ENCODE data around the gene FBN2.

The FBN2 gene

DNA sequence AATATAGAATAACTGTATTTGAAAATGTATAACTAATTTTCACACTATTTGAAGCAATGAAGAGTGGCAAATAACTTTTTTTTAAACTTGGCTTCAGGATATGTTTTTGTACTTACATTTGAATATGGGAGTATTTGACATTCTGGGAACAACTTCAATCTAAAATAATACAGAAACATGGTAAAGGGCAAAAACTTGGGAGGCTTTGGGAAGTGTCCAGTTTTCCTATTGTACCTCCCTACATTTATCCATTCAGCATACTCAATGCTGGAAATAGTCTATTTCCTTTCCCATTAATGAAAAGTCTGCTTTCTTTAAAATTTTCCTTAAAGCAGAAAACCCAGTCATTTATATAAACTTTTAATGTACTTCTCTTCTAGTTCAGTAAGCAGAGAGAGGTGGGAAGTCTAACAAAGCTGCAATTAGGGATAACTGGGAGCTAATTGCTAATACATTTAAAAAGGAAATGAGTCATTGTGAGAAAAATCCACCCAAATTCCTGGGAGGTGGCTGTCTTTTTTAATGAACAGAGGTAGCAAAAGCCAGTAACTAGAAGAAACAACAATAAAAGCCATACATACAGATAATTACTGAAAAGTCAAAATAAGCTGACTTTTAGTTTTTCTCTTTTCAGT lies 128.8 kb downstream of the FBN2 start:
- no peak for DNase-seq (ENCODE audit: low read depth)
- no peak overlapping the region for H3K4me3 ChIP-seq (ENCODE audit: low read depth, low read length)
- TF ChIP-seq MYC (IDR thresholded peaks at IDR 0.05; ENCODE audit: low read depth, low read length) (no peak), POLR2A (IDR thresholded peaks at IDR 0.05; ENCODE audit: extremely low read depth, insufficient read length) (no peak)
- TF ChIP-seq, protein P1, sequence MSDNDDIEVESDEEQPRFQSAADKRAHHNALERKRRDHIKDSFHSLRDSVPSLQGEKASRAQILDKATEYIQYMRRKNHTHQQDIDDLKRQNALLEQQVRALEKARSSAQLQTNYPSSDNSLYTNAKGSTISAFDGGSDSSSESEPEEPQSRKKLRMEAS (IDR thresholded peaks at IDR 0.05; ENCODE audit: low read depth, low read length): no peak
- TF ChIP-seq, protein P2, sequence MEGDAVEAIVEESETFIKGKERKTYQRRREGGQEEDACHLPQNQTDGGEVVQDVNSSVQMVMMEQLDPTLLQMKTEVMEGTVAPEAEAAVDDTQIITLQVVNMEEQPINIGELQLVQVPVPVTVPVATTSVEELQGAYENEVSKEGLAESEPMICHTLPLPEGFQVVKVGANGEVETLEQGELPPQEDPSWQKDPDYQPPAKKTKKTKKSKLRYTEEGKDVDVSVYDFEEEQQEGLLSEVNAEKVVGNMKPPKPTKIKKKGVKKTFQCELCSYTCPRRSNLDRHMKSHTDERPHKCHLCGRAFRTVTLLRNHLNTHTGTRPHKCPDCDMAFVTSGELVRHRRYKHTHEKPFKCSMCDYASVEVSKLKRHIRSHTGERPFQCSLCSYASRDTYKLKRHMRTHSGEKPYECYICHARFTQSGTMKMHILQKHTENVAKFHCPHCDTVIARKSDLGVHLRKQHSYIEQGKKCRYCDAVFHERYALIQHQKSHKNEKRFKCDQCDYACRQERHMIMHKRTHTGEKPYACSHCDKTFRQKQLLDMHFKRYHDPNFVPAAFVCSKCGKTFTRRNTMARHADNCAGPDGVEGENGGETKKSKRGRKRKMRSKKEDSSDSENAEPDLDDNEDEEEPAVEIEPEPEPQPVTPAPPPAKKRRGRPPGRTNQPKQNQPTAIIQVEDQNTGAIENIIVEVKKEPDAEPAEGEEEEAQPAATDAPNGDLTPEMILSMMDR (IDR thresholded peaks at IDR 0.05; ENCODE audit: low read depth, low read length): no peak

DNA sequence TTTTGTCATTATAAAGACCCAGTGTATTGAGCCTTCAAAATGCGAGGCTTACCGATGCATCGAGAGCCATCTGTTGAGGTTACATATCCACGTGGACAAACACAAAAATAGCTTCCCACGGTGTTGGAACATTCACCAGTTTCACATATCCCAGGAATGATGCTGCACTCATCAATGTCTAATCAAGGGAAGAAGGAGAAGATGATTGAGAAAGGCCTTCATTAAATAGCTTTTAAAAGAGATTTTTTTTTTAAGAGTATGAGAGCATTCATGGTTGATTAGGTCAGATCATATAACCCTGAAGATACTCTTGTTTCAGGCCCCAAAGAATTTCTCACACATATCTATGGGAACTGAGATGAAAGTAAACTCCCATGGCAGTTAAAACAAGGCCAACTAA lies 129.4 kb downstream of the FBN2 start:
- TF ChIP-seq POLR2A (IDR thresholded peaks at IDR 0.05; ENCODE audit: extremely low read depth, insufficient read length) (no peak), MYC (IDR thresholded peaks at IDR 0.05; ENCODE audit: low read depth, low read length) (no peak)
- TF ChIP-seq, protein P2 (IDR thresholded peaks at IDR 0.05; ENCODE audit: low read depth, low read length): no peak
- TF ChIP-seq, protein P1 (IDR thresholded peaks at IDR 0.05; ENCODE audit: low read depth, low read length): no peak
- DNase-seq (ENCODE audit: low read depth): no peak
- no peak overlapping the region for H3K4me3 ChIP-seq (ENCODE audit: low read depth, low read length)

DNA sequence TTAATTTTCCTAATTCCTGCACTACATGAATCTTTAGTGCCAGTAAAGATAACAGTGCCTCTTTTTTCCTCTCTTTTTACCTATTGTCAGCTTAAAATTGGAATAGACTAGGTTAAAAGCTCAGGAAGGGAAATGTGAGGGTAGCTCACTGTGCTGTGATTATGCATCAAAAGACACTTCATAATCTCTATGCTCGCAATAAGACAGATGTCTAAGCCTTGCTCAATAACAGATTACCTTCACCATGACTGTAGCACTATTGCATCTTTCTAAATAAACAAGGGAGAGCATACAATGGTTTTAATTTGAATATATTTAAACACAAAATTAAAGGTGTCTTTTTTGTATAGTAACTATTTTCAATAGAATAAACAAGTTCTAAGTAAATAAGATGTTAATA lies 130.1 kb downstream of the FBN2 start:
- DNase-seq (ENCODE audit: low read depth): no peak
- TF ChIP-seq, protein P2 (IDR thresholded peaks at IDR 0.05; ENCODE audit: low read depth, low read length): no peak
- TF ChIP-seq MYC (IDR thresholded peaks at IDR 0.05; ENCODE audit: low read depth, low read length): no peak
- no peak for TF ChIP-seq POLR2A (IDR thresholded peaks at IDR 0.05; ENCODE audit: extremely low read depth, insufficient read length)
- TF ChIP-seq, protein P1 (IDR thresholded peaks at IDR 0.05; ENCODE audit: low read depth, low read length): no peak
- no peak overlapping the region for H3K4me3 ChIP-seq (ENCODE audit: low read depth, low read length)

DNA sequence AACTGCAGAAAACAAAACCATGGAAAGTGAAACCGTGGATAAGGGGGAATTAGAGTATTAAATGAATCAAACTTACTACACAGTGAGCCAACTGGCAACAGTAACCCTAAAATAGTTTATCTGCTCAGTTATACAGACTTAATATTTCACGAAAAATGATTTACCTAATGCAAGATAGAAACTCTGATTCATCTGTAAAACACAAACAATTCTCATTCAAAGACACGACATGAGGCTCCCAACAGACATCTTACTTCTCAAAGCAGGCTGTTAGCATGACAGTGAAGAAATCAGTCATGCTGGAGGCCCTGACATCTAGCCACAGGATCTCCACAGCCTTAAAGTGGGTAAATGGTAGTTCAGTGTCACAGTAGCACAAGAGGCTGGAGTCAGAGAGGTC lies 131.2 kb downstream of the FBN2 start:
- no peak overlapping the region for H3K4me3 ChIP-seq (ENCODE audit: low read depth, low read length)
- no peak for DNase-seq (ENCODE audit: low read depth)
- TF ChIP-seq POLR2A (IDR thresholded peaks at IDR 0.05; ENCODE audit: extremely low read depth, insufficient read length): no peak
- TF ChIP-seq, protein P1 (IDR thresholded peaks at IDR 0.05; ENCODE audit: low read depth, low read length): no peak
- TF ChIP-seq MYC (IDR thresholded peaks at IDR 0.05; ENCODE audit: low read depth, low read length): no peak
- TF ChIP-seq, protein P2 (IDR thresholded peaks at IDR 0.05; ENCODE audit: low read depth, low read length): no peak

DNA sequence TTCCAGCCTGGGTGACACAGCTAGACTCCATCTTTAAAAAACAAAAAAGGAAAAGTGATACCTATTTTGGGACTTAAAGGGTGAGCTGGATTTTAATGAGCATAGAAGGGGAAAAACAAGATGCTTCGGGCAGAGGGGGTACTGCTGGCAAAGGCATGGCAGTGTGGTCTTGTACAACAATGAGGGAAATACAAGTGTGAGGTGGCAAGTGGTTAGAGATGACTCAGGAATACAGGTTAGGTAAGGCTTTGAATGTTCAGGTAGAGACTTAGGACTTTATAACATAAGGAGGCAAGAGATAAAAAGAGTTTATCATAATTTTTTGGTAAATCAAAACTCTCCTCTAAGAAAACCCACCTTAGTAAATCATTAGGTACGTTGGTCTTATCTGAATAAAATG lies 132.9 kb downstream of the FBN2 start:
- no peak for DNase-seq (ENCODE audit: low read depth)
- H3K4me3 ChIP-seq (ENCODE audit: low read depth, low read length): no peak overlapping the region
- TF ChIP-seq, protein P2 (IDR thresholded peaks at IDR 0.05; ENCODE audit: low read depth, low read length): no peak
- no peak for TF ChIP-seq POLR2A (IDR thresholded peaks at IDR 0.05; ENCODE audit: extremely low read depth, insufficient read length)
- no peak for TF ChIP-seq MYC (IDR thresholded peaks at IDR 0.05; ENCODE audit: low read depth, low read length)
- TF ChIP-seq, protein P1 (IDR thresholded peaks at IDR 0.05; ENCODE audit: low read depth, low read length): no peak
